ENCODE results near the gene GNRH2. TPM values are rescaled to one million over a fixed set of nuclear protein-coding genes. Genes with fewer than 3 reads are reported as not detected.

GNRH2 gene
- total RNA-seq, 1 experiment from 2014 or later: 1.1 TPM

DNA sequence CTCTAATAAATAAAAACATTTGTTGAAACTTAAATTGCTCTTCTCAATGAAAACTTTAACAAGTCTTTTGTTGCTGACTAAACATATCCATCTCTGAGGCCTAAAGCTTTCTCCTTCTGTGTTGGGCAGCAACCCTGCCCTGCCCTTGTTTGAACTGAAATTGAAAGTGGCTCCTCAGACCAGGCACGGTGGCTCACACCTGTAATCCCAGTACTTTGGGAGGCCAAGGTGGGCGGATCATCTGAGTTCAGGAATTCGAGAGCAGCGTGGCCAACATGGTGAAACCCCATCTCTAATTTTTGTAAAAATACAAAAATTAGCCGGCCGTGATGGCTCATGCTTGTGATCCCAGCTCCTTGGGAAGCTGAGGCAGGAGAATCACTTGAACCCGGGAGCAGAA lies 29.2 kb upstream of the GNRH2 start:
- no peak overlapping the region for H3T11ph ChIP-seq (ENCODE audit: low read length)
- H3K56ac ChIP-seq (ENCODE audit: insufficient read length, low read depth, low read length): no peak overlapping the region
- no peak overlapping the region for H2BK12ac ChIP-seq (ENCODE audit: insufficient read length, low read depth, low read length)
- H3K36me3 Mint-ChIP-seq (ENCODE audit: insufficient read depth in 1 of 3, low read depth in 3 of 3): peaks cover 29 to 55% (median 34%) of the 10 kb centered on the region in 3 experiments
- H3K9me3 Mint-ChIP-seq: peaks cover 6 to 9% of the 10 kb centered on the region in 2 experiments
- no peaks in the 10 kb centered on the region for H3K27me3 ChIP-seq (ENCODE audit: insufficient read depth, low read length)
- no peak overlapping the region for H2BK120ac ChIP-seq (ENCODE audit: low read depth, low read length, poor library complexity, severe bottlenecking)
- H3K4ac ChIP-seq (ENCODE audit: low read depth, low read length): no peak overlapping the region
- no peak overlapping the region for H3K27ac Mint-ChIP-seq
- H3K4me1 Mint-ChIP-seq: no peaks in the 10 kb centered on the region
- no peak overlapping the region for H2BK5ac ChIP-seq (ENCODE audit: insufficient read length, low read length)
- H3K27ac ChIP-seq (ENCODE audit: insufficient read length, low read depth, low read length): no peak overlapping the region
- H3K23me2 ChIP-seq (ENCODE audit: insufficient read length, low read depth, low read length, poor library complexity, severe bottlenecking): no peaks in the 10 kb centered on the region
- no peak overlapping the region for H4K5ac ChIP-seq (ENCODE audit: insufficient read length, low read depth, low read length)
- WGBS (ENCODE audit: extremely low coverage, insufficient read length, low lambda C conversion rate): no CpG with 5 or more reads among the region's 7 CpGs
- H4K8ac ChIP-seq (replicated peaks; ENCODE audit: insufficient read length, low read depth, low read length): no peak overlapping the region
- no peak overlapping the region for H3K4me2 ChIP-seq (ENCODE audit: insufficient read depth, insufficient read length, low read length)
- TF ChIP-seq, protein P1, sequence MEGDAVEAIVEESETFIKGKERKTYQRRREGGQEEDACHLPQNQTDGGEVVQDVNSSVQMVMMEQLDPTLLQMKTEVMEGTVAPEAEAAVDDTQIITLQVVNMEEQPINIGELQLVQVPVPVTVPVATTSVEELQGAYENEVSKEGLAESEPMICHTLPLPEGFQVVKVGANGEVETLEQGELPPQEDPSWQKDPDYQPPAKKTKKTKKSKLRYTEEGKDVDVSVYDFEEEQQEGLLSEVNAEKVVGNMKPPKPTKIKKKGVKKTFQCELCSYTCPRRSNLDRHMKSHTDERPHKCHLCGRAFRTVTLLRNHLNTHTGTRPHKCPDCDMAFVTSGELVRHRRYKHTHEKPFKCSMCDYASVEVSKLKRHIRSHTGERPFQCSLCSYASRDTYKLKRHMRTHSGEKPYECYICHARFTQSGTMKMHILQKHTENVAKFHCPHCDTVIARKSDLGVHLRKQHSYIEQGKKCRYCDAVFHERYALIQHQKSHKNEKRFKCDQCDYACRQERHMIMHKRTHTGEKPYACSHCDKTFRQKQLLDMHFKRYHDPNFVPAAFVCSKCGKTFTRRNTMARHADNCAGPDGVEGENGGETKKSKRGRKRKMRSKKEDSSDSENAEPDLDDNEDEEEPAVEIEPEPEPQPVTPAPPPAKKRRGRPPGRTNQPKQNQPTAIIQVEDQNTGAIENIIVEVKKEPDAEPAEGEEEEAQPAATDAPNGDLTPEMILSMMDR (conservative IDR thresholded peaks at IDR 0.05): no peak
- no peak overlapping the region for H2BK20ac ChIP-seq (ENCODE audit: low read depth, low read length, poor library complexity, severe bottlenecking)
- H4K91ac ChIP-seq (ENCODE audit: insufficient read length, low read depth, low read length): no peak overlapping the region
- peaks cover 7% of the 10 kb centered on the region for H3K9me3 ChIP-seq (ENCODE audit: control insufficient read depth, low read depth, low read length)
- no peaks in the 10 kb centered on the region for H3K4me1 ChIP-seq (ENCODE audit: insufficient read depth, low read length)
- no peak overlapping the region for H2BK15ac ChIP-seq (ENCODE audit: low read depth, low read length)
- no peaks in the 10 kb centered on the region for H3K27me3 Mint-ChIP-seq (ENCODE audit: low read depth)
- H3K79me1 ChIP-seq (ENCODE audit: insufficient read depth, low read depth, low read length, poor library complexity, severe bottlenecking): no peaks in the 10 kb centered on the region
- no peaks in the 10 kb centered on the region for H3K79me2 ChIP-seq (ENCODE audit: insufficient read depth, low read length)
- no peak overlapping the region for H3K9ac ChIP-seq (ENCODE audit: extremely low read depth, insufficient read length, low read length)
- H3K23ac ChIP-seq (ENCODE audit: insufficient read length, low read depth, low read length): no peak overlapping the region
- H4K20me1 ChIP-seq (ENCODE audit: control insufficient read depth, insufficient read depth, insufficient read length): no peaks in the 10 kb centered on the region
- no peak overlapping the region for H3K14ac ChIP-seq (ENCODE audit: insufficient read depth, low read length)
- no peak for DNase-seq
- H3K18ac ChIP-seq (ENCODE audit: insufficient read length, low read depth, low read length): no peak overlapping the region
- no peak overlapping the region for H2AK5ac ChIP-seq (ENCODE audit: insufficient read length, low read length)
- H2AFZ ChIP-seq (ENCODE audit: low read length): no peak overlapping the region
- H3K4me3 Mint-ChIP-seq: no peak overlapping the region

Measured in H9 (cell line).